PC-3 (cell line): Measurements from ENCODE around the gene PF4V1. TPM values are rescaled to one million over a fixed set of nuclear protein-coding genes. Genes with fewer than 3 reads are reported as not detected.

Experiments
- ATAC-seq: fragments of 200-7000 bp; cut with Tn5 transposase; 2 replicates; pipeline ENCODE4 v1.9.1; 2020; ENCODE audit warnings: mild to moderate bottlenecking, moderate library complexity
- BruUV-seq: library from RNA; stranded (reverse); fragments of 400-500 nt; replicated peaks from 2 replicates; lab custom pipeline; 2021; lab: Mats Ljungman, UMichigan
- CTCF ChIA-PET: fragments of 300-600 bp; sonication (Branson Sonifier 250); formaldehyde crosslinking; loops from one replicate; lab custom pipeline; 2022; ENCODE audit warnings: antibody characterized with exemption; lab: Charles Lee
- POLR2A ChIA-PET: fragments of 300-600 bp; sonication (Branson Sonifier 250); formaldehyde crosslinking; loops from one replicate; lab custom pipeline; 2022; ENCODE audit warnings: antibody characterized with exemption; ENCODE audit not compliant: unreplicated experiment; lab: Charles Lee
- DNase-seq: peaks from one replicate; pipeline ENCODE4 v3.0.0-alpha.2; 2015
- H2AFZ ChIP-seq: fragments of 300-600 bp; sonication (generic); 2 replicates; pipeline ENCODE4 v1.6.0; 2016; ENCODE audit warnings: antibody characterized with exemption, low read length
- H3F3A ChIP-seq: fragments of 300-600 bp; sonication (generic); one replicate; pipeline ENCODE4 v1.6.0; 2017; ENCODE audit warnings: antibody characterized with exemption, low read length, control low read depth, mild to moderate bottlenecking; ENCODE audit not compliant: unreplicated experiment
- H3K27ac ChIP-seq: fragments of 300-600 bp; sonication (generic); 2 replicates; pipeline ENCODE4 v1.5.1; 2016; ENCODE audit warnings: mild to moderate bottlenecking, low read length
- H3K27me3 ChIP-seq: fragments of 300-600 bp; sonication (generic); 2 replicates; pipeline ENCODE4 v1.6.1; 2016; ENCODE audit warnings: low read length, mixed read lengths
- H3K36me3 ChIP-seq: fragments of 300-600 bp; sonication (generic); 2 replicates; pipeline ENCODE4 v1.6.1; 2016; ENCODE audit warnings: low read depth, mixed run types, low read length, mixed read lengths
- H3K4me1 ChIP-seq: fragments of 300-600 bp; sonication (generic); 2 replicates; pipeline ENCODE4 v1.5.1; 2016; ENCODE audit warnings: low read length; ENCODE audit not compliant: insufficient read depth
- H3K4me2 ChIP-seq: fragments of 300-600 bp; sonication (generic); 2 replicates; pipeline ENCODE4 v1.6.0; 2016; ENCODE audit warnings: low read length
- H3K4me3 ChIP-seq: fragments of 300-600 bp; sonication (generic); 2 replicates; pipeline ENCODE4 v1.5.1; 2016; ENCODE audit warnings: mild to moderate bottlenecking, low read length, mixed read lengths
- H3K79me2 ChIP-seq: fragments of 300-600 bp; sonication (generic); 2 replicates; pipeline ENCODE4 v1.6.1; 2017; ENCODE audit warnings: low read length, mixed read lengths
- H3K9ac ChIP-seq: fragments of 300-600 bp; sonication (generic); 2 replicates; pipeline ENCODE4 v1.6.0; 2016; ENCODE audit warnings: mild to moderate bottlenecking, low read length
- H3K9me2 ChIP-seq: fragments of 300-600 bp; sonication (generic); replicated peaks from 2 replicates; pipeline ENCODE4 v1.6.1; 2016; ENCODE audit warnings: mixed run types, low read length, mixed read lengths
- H3K9me3 ChIP-seq: fragments of 300-600 bp; sonication (generic); 2 replicates; pipeline ENCODE4 v1.6.1; 2016; ENCODE audit warnings: low read length, mixed read lengths
- H4K20me1 ChIP-seq: fragments of 300-600 bp; sonication (generic); 2 replicates; pipeline ENCODE4 v1.6.1; 2016; ENCODE audit warnings: low read length, mixed read lengths
- EZH2 ChIP-seq: fragments of 300-600 bp; sonication (generic); IDR thresholded peaks from one replicate; pipeline ENCODE4 v1.6.1; 2017; ENCODE audit warnings: antibody characterized with exemption, mild to moderate bottlenecking, low read length; ENCODE audit not compliant: unreplicated experiment
- EZH2phosphoT487 ChIP-seq: fragments of 300-600 bp; sonication (generic); IDR thresholded peaks from 2 replicates; pipeline ENCODE4 v1.6.1; 2018; ENCODE audit warnings: mild to moderate bottlenecking, antibody characterized with exemption, low read length, borderline replicate concordance
- intact Hi-C: fragments of 100-400 bp; cut with micrococcal nuclease; formaldehyde crosslinking; loops from 2 replicates; pipeline ENCODE4 v1.9.0; 2023
- total RNA-seq: library from RNA; depleted of rRNA; stranded (reverse); fragments of >200 nt; gene quantifications from 2 replicates; pipeline ENCODE4 v1.2.3, GENCODE V29; 2014
- TF ChIP-seq, protein P1 (sequence below): fragments of 300-600 bp; sonication (generic); conservative IDR thresholded peaks from 2 replicates; pipeline ENCODE4 v1.5.1; 2017; ENCODE audit warnings: antibody characterized with exemption, low read depth, mild to moderate bottlenecking, low read length

Gene PF4V1
- total RNA-seq, 1 experiment from 2014 or later = not detected

DNA sequence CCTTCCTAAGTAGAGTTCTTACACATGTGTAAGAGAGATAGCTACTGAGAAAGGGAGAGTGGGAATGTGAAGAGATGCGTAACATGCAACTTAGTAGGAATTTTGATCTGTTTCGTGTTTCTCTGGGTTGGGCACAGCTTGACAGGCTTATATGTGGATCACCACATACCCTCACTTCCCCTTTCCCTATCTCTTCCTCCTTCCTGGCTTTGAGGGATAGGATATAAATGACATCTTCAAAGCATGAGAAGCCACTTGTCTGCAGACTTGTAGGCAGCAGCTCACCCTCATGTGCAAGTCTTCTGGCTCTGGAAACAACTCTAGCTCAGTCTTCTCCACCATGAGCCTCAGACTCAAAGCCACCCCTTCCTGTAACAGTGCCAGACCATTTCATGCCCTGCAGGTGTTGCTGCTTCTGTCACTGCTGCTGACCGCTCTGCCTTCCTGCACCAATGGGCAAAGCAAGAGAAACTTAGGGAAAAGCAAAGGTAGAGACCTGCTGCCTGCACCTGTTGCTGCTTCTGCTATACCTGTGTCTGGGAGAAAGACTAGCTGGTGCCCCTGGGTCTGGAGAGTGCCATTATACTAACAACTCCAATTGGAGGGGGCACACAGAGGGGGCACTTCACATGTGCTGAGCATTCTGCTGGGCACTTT, 5.4 kb upstream of the PF4V1 start:
- Histone ChIP-seq H3K9ac (no peak overlapping the region), H3K9me2 (no peaks in the 10 kb centered on the region), H3K4me3 (no peak overlapping the region), H3K4me2 (no peak overlapping the region), H3K27ac (no peak overlapping the region), H4K20me1 (no peaks in the 10 kb centered on the region), H3K79me2 (no peaks in the 10 kb centered on the region), H3K27me3 (no peaks in the 10 kb centered on the region), H3F3A (peaks cover 6% of the 10 kb centered on the region), H3K9me3 (no peaks in the 10 kb centered on the region), H3K4me1 (peaks cover 30% of the 10 kb centered on the region), H2AFZ (no peak overlapping the region), H3K36me3 (no peaks in the 10 kb centered on the region)
- no TSS peak for BruUV-seq
- POLR2A ChIA-PET = interaction anchor here (0.6 kb wide), 1 partner anchor 165 kb away, joined by 3 read pairs; no protein-coding TSS in a partner anchor
- no peak for DNase-seq
- intact Hi-C loops = no loop called here
- ATAC-seq = no peak
- TF ChIP-seq EZH2 (no peak), EZH2phosphoT487 (no peak)
- TF ChIP-seq, protein P1, sequence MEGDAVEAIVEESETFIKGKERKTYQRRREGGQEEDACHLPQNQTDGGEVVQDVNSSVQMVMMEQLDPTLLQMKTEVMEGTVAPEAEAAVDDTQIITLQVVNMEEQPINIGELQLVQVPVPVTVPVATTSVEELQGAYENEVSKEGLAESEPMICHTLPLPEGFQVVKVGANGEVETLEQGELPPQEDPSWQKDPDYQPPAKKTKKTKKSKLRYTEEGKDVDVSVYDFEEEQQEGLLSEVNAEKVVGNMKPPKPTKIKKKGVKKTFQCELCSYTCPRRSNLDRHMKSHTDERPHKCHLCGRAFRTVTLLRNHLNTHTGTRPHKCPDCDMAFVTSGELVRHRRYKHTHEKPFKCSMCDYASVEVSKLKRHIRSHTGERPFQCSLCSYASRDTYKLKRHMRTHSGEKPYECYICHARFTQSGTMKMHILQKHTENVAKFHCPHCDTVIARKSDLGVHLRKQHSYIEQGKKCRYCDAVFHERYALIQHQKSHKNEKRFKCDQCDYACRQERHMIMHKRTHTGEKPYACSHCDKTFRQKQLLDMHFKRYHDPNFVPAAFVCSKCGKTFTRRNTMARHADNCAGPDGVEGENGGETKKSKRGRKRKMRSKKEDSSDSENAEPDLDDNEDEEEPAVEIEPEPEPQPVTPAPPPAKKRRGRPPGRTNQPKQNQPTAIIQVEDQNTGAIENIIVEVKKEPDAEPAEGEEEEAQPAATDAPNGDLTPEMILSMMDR = no peak
- CTCF ChIA-PET = no interaction called here

DNA sequence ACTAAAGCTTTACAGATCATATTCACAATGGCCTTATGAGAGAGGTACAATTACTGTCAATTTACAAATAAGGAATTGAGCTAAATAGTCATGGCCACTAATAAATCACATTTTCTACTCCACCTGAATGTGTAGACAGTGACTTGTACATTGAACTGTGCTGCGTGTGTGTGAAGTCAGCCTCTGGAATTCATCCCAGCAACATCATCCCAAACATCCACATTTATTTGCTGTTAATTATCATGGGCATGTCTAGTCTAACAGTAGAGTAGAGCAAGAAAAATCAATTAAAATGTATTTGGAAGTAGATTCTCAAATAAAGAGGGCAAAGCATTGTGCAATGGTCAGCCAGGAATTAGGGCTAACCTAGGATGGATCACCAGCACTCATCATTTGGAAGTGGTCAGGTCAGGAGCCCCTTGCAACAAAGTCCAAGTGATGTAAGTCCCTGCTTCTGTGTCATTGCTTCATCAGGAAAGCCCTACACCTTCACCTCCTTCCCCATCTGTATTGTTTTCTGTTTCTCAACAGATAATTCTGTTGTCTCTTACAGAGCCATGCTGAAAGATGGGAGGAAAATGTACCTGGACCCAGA, 4.8 kb upstream of the PF4V1 start:
- Histone ChIP-seq H3K27ac (no peak overlapping the region), H3K4me3 (no peak overlapping the region), H3K4me2 (no peak overlapping the region), H3K9ac (no peak overlapping the region), H3K79me2 (no peaks in the 10 kb centered on the region), H2AFZ (no peak overlapping the region), H3K4me1 (peaks cover 24% of the 10 kb centered on the region), H3K9me3 (no peaks in the 10 kb centered on the region), H3K9me2 (no peaks in the 10 kb centered on the region), H4K20me1 (no peaks in the 10 kb centered on the region), H3K27me3 (no peaks in the 10 kb centered on the region), H3F3A (peaks cover 6% of the 10 kb centered on the region), H3K36me3 (no peaks in the 10 kb centered on the region)
- ATAC-seq (no peak), DNase-seq (no peak)
- intact Hi-C loops = no loop called here
- TF ChIP-seq EZH2 (no peak), EZH2phosphoT487 (no peak)
- TF ChIP-seq, protein P1 = no peak
- BruUV-seq = no TSS peak
- CTCF ChIA-PET = no interaction called here
- POLR2A ChIA-PET = no interaction called here
